ENCODE measurements around the gene SELE.

The SELE gene

DNA sequence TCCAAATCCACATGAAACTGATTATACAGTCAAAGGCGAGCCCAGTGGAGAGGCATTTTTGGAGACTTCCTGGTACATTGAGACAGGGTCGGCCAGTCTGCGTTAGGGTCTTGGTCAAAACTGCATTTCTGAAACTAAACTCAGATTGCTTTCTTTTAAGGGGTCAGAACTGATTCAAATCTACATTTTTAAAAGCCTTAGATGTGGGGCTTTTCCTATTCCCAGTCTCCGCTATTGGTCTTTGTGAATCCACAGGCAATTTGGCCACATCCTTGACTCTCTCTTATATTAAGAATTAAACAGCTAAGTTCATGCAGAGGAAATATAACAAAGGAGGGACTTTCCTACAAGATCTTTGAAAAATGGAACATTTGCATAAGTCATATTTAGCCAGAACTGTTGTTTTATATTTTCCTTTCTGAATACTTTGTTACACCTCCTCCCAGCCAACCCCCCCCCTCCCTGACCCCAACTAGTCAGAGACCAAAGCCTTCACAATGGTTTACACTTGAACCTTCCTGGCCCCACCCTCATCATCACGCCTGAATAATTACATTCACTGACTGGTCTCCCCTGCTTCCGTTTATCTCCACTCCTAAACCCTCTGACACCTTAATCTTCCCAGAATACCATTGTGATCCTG lies 53.4 kb downstream of the SELE start:
- no peak for DNase-seq

DNA sequence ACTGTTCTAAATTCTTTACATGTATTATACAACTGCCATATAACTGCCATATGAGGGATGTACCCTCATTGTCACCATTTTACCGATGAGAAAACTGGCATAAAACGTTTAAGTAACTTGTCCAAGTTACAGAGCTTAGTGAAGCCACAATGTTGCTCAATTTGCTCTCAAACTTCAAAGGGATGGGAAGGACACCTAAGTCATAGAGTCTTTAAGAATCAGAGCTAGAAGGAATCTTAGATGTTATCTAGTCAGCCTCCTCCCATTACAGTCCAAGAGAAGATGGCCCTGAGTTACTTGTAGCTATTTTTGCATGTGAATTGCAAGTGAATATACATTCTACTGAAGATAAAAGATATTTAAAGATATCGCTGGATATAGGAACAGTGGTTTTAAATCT lies 54.2 kb downstream of the SELE start:
- DNase-seq: no peak

DNA sequence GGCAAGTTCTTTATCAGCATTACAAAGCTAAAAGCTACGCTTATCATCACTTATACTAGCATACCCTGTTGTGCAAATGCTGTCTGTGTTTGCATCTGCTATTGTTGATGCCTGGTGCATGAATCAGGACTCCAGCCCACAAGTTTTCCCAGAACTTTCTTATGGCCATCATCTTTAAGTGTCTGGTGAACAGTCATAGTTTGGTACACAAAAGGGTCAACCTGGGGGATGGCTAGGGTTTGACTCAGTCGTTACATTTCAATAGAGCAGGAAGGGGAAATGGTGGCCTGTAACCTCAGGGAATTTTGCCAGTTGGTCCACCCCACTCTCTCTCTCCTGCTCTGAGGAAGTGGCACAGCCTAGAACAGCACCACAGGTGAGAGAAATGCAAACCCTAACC lies 57.9 kb downstream of the SELE start:
- DNase-seq: no peak

Data from NCI-H510A (cell line).